Parathyroid adenoma (tissue), 2 donors: ENCODE data around the gene WNT5B.

ENCODE experiments used
- H2AFZ ChIP-seq: fragments of 300-600 bp; sonication (generic); one replicate; pipeline ENCODE4 v1.7.0; 2017; ENCODE audit warnings: antibody characterized with exemption, mild to moderate bottlenecking
- H3K27ac ChIP-seq: fragments of 300-600 bp; sonication (generic); one replicate; pipeline ENCODE4 v1.7.0; 2017
- H3K27me3 ChIP-seq: fragments of 300-600 bp; sonication (generic); one replicate; pipeline ENCODE4 v1.7.0; 2017; ENCODE audit warnings: low read length; ENCODE audit not compliant: control insufficient read depth, insufficient read depth
- H3K36me3 ChIP-seq: fragments of 300-600 bp; sonication (generic); one replicate; pipeline ENCODE4 v1.7.0; 2017; ENCODE audit warnings: low read length; ENCODE audit not compliant: control insufficient read depth, insufficient read depth
- H3K4me1 ChIP-seq: fragments of 300-600 bp; sonication (generic); one replicate; pipeline ENCODE4 v1.7.0; 2017; ENCODE audit warnings: control low read depth
- H3K4me2 ChIP-seq: fragments of 300-600 bp; sonication (generic); one replicate; pipeline ENCODE4 v1.7.0; 2017; ENCODE audit warnings: low read length
- H3K4me3 ChIP-seq: fragments of 300-600 bp; sonication (generic); one replicate; pipeline ENCODE4 v1.7.0; 2017; ENCODE audit warnings: low read depth, low read length
- H3K79me2 ChIP-seq: fragments of 300-600 bp; sonication (generic); one replicate; pipeline ENCODE4 v1.7.0; 2017; ENCODE audit warnings: control low read depth
- H3K9ac ChIP-seq: fragments of 300-600 bp; sonication (generic); one replicate; pipeline ENCODE4 v1.7.0; 2017; ENCODE audit warnings: mild to moderate bottlenecking
- H3K9me3 ChIP-seq: fragments of 300-600 bp; sonication (generic); one replicate; pipeline ENCODE4 v1.7.0; 2017; ENCODE audit warnings: low read length; ENCODE audit not compliant: control insufficient read depth
- TF ChIP-seq, protein P1 (sequence below): fragments of 300-600 bp; sonication (generic); IDR thresholded peaks from one replicate; pipeline ENCODE4 v1.7.0; 2017; ENCODE audit warnings: antibody characterized with exemption, mild to moderate bottlenecking
- donor health status: primary hyperparathyroidism.

Gene WNT5B

GRCh38 chr12:1582709-1583050 is 46.4 kb upstream of the WNT5B start:
- H3K9me3 ChIP-seq, result no peaks in the 10 kb centered on the region
- peaks cover 3% of the 10 kb centered on the region for H3K4me1 ChIP-seq
- H3K4me2 ChIP-seq, result no peak overlapping the region
- H3K27me3 ChIP-seq, result no peaks in the 10 kb centered on the region
- no peak overlapping the region for H3K4me3 ChIP-seq
- H3K27ac ChIP-seq, result no peak overlapping the region
- peaks cover 15% of the 10 kb centered on the region for H3K79me2 ChIP-seq
- TF ChIP-seq, protein P1, sequence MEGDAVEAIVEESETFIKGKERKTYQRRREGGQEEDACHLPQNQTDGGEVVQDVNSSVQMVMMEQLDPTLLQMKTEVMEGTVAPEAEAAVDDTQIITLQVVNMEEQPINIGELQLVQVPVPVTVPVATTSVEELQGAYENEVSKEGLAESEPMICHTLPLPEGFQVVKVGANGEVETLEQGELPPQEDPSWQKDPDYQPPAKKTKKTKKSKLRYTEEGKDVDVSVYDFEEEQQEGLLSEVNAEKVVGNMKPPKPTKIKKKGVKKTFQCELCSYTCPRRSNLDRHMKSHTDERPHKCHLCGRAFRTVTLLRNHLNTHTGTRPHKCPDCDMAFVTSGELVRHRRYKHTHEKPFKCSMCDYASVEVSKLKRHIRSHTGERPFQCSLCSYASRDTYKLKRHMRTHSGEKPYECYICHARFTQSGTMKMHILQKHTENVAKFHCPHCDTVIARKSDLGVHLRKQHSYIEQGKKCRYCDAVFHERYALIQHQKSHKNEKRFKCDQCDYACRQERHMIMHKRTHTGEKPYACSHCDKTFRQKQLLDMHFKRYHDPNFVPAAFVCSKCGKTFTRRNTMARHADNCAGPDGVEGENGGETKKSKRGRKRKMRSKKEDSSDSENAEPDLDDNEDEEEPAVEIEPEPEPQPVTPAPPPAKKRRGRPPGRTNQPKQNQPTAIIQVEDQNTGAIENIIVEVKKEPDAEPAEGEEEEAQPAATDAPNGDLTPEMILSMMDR, result no peak
- H3K9ac ChIP-seq, result no peak overlapping the region
- no peak overlapping the region for H2AFZ ChIP-seq
- H3K36me3 ChIP-seq, result no peaks in the 10 kb centered on the region

DNA sequence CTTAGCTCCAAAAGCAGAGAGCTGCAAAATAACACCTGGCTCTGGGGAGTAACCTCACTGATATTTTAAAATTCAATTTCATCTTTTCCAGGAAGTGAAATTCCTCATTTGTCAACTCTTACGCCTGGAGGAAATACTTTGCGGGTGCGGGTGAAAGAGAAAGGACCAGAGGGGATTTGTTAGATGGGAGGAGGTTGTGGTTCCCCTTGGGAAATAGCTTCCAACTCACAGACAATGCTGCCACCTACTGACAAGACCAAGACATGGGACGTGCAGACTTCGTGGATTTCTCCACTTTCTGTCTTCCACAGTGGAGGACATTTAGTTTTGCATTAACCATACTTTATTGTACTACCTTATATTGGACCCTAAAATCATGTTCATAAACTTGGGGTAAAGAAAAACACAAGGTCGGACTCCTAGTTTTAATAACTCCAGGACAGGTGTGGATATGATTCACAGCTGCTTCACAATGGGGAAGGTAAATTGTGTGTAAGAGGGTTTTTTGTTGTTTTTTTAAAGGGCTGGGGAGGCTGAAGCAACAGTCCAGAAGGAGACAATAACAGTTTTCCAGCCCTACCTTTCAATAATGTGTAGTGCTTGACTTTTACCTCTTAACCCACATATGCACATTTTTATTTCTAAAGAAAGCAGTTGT is 45.5 kb upstream of the WNT5B start:
- peaks cover 15% of the 10 kb centered on the region for H3K79me2 ChIP-seq
- peaks cover 11% of the 10 kb centered on the region for H3K4me1 ChIP-seq
- no peak overlapping the region for H3K27ac ChIP-seq
- H3K27me3 ChIP-seq, result no peaks in the 10 kb centered on the region
- H3K9ac ChIP-seq, result no peak overlapping the region
- H3K36me3 ChIP-seq, result no peaks in the 10 kb centered on the region
- H3K4me2 ChIP-seq, result no peak overlapping the region
- no peak overlapping the region for H2AFZ ChIP-seq
- no peaks in the 10 kb centered on the region for H3K9me3 ChIP-seq
- TF ChIP-seq, protein P1, result peak; percentile 85
- peak overlapping the region; percentile 17 for H3K4me3 ChIP-seq

DNA sequence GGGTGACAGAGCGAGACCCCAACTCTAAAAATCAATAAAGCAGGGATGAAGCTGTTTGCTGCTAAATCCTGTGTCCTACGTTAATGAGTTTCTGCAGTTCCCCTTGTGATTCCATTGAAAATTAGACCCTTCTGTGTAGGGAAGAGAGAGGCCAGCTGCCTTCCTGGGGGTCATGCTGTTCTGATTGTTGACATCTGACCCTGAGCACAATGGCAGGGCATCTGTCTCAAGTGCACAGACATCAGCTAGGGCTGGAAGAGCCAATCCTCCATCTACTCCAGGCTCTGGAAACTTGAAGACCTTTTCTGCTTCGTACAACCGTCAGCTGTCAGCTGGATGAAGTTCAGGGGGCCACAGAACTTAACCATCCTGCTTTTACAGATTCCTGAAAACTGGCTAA is 44.7 kb upstream of the WNT5B start:
- Histone ChIP-seq H3K9ac (no peak overlapping the region), H3K36me3 (no peaks in the 10 kb centered on the region), H3K4me1 (peaks cover 11% of the 10 kb centered on the region), H3K9me3 (no peaks in the 10 kb centered on the region), H2AFZ (no peak overlapping the region), H3K79me2 (peaks cover 15% of the 10 kb centered on the region), H3K4me3 (no peak overlapping the region), H3K27me3 (no peaks in the 10 kb centered on the region), H3K27ac (no peak overlapping the region), H3K4me2 (no peak overlapping the region)
- TF ChIP-seq, protein P1, result no peak

DNA sequence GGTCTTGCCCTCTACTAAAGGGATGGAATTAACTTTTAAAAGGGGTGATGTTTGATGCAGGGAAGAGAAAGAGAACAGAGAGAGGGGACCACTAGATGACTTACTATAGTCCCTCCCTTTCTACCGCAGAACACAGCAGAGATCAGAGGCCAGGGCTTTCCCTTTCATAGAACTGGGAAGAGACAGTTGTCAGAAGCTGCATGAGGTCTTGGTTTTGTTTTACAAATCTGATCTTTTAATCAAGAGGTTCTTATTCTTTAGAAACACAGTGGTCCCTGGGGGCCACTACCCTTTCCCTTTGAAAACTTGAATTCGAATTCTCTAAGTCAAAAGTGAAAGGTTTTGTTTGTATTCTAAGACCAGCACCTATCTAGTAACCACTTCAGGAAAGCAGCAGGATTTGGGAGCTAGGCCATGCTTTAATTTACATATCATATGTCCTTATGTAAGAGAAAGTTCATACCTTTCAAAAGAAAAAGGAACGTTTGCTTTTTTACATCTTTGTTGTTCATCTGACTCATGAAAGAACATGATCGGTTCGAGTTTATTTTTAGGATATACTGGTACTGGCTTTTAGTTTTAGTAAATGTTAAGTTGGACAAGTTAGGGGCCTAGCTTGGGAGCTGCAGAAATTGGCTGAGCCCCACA is 41.0 kb upstream of the WNT5B start:
- H3K9me3 ChIP-seq, result no peaks in the 10 kb centered on the region
- no peaks in the 10 kb centered on the region for H3K27me3 ChIP-seq
- peak overlapping the region; percentile 26 for H3K4me2 ChIP-seq
- H3K36me3 ChIP-seq, result no peaks in the 10 kb centered on the region
- no peak overlapping the region for H3K9ac ChIP-seq
- H3K27ac ChIP-seq, result peak overlapping the region; percentile 75
- TF ChIP-seq, protein P1, result no peak
- H2AFZ ChIP-seq, result no peak overlapping the region
- peaks cover 27% of the 10 kb centered on the region for H3K4me1 ChIP-seq
- peaks cover 26% of the 10 kb centered on the region for H3K79me2 ChIP-seq
- H3K4me3 ChIP-seq, result no peak overlapping the region

DNA sequence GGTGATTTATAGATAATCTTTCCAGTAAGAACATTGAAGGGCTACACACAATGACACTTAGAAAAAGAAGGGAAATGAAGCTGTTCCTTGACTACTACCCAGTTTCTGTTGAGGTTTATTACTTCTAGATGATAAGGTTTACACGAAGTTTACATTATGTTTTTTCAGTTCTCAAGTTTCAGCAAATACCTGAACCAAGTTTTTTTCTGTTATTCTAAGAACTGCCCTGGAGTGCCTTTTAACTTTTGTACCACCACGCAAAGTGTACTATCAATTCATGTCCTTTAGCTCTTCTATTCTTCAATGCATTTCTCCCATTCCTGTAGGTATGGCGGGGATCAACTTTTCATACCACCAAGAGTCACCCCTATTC is 40.5 kb upstream of the WNT5B start:
- H3K4me3 ChIP-seq, result peak overlapping the region; percentile 17
- no peaks in the 10 kb centered on the region for H3K36me3 ChIP-seq
- H3K27ac ChIP-seq, result peak overlapping the region; percentile 75
- H3K9ac ChIP-seq, result no peak overlapping the region
- H3K4me1 ChIP-seq, result peaks cover 32% of the 10 kb centered on the region
- H3K9me3 ChIP-seq, result no peaks in the 10 kb centered on the region
- peak overlapping the region; percentile 26 for H3K4me2 ChIP-seq
- peaks cover 30% of the 10 kb centered on the region for H3K79me2 ChIP-seq
- H3K27me3 ChIP-seq, result no peaks in the 10 kb centered on the region
- no peak overlapping the region for H2AFZ ChIP-seq
- TF ChIP-seq, protein P1, result no peak
